Fibroblast of skin of right biceps (primary cell): Measurements from ENCODE around the gene LDLRAD2.
"Not testable (repeated sequence)": the region's sequence is repeated elsewhere in the genome, so short reads cannot be mapped to it uniquely, and the experiment has no call there.

Experiments
- DNase-seq: peaks from one replicate; pipeline ENCODE4 v3.0.0-alpha.2; 2013

Gene LDLRAD2

DNA sequence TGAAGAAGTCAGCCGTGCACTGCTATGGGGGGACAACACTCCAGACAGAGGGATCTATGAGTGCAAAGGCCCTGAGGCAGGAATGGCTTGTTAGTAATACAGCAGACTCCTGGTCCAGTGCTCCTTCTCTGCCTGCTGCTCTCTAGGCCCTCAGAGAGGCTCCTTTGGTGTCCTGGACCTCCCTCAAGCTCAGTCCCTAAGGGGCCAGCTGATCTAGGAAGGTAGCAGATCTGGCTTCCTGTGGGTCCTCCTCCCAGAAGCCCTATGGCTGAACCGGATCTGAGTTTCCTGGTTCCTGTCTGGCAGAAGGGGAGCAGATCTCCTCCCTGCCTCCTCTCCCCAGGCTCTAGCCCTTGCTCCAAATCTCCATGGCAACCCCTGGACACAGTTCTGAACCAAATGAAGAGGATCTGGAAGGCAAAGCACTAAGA lies at the start of gene LDLRAD2:
Gene LDLRAD2, plus strand, starts transcription at position 391 of the 431 bp plus-strand sequence. CDS start 187 bp downstream, outside the sequence.
- no peak for DNase-seq

GRCh38 chr1:21763236-21763635 lies 48.8 kb upstream of the LDLRAD2 start:
- DNase-seq: no peak

DNA sequence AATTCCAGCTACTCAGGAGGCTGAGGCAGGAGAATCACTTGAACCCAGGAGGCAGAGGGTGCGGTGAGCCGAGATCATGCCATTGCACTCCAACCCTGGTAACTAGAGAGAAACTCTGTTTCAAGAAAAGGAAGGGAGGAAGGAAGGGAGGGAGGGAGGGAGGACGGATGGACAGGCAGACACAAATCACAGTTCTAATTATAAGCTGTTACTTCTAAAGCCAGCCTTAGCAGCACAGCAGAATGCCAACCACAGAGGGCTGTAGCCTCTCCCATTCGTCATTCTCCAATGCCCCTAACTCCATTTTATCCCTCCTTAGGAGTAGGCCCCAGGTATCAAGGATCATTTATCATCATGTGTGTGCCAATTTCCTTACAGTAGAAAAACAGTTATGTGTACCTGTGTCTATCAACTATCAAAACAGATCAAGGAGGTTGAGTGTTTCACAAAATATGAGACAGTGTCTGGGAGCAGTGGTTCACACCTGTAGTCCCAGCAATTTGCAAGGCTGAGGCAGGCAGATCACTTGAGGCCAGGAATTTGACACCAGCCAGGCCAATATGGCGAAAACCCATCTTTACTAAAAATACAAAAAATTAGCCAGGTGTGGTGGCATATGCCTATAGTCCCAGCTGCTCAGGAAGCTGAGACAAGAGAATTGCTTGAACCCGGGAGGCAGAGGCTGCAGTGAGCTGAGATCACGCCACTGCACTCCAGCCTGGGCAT lies 48.2 kb upstream of the LDLRAD2 start:
- no peak for DNase-seq

- DNase-seq: peak; percentile 95
These were observed 47.2 kb upstream of the LDLRAD2 start for GRCh38 chr1:21764615-21765423.

DNA sequence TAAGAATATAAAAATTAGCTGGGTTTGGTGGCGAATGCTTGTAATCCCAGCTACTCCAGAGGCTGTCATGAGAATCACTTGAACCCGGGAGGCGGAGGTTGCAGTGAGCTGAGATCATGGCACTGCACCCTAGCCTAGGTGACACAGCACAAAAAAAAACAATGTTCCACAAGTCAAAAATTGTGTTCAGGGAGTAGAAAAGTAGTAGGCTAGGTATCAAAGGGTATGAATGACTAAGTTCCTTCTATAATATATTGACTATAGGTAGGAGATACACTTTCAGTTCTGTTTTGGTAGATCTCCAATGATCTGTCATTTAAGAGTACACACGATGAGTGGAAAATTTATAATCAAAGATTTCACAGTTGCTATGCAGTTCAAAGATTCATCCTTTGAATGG lies 45.9 kb upstream of the LDLRAD2 start:
- DNase-seq: no peak

GRCh38 chr1:21767106-21767505 lies 45.0 kb upstream of the LDLRAD2 start:
- DNase-seq: not testable (repeated sequence)

- DNase-seq: no peak
These were observed 41.9 kb upstream of the LDLRAD2 start for GRCh38 chr1:21770201-21770600.

- DNase-seq: not testable (repeated sequence)
These were observed 41.5 kb upstream of the LDLRAD2 start for GRCh38 chr1:21770602-21771001.

- not testable (repeated sequence) for DNase-seq
These were observed 40.4 kb upstream of the LDLRAD2 start for GRCh38 chr1:21771672-21772071.

DNA sequence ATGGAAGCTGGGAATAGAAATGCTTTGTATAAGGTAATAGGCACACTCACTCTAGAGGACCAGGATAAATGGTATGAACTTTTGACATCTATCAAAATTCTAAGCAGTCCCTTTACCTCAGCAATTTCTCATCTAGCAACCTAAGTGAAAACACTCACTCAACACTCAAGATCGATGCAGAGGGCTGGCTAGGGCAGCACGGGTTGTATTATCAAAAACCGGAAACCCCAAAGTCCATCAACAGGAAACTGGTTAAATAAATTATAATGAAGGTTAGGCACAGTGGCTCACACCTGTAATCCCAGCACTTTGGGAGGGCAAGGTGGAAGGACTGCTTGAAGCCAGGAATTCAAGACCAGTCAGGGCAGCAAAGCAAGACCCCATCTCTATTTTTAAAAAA lies 38.5 kb upstream of the LDLRAD2 start:
- no peak for DNase-seq

GRCh38 chr1:21774835-21775549 lies 37.1 kb upstream of the LDLRAD2 start:
- no peak for DNase-seq

GRCh38 chr1:21775550-21775914 lies 36.5 kb upstream of the LDLRAD2 start:
- DNase-seq: no peak

DNA sequence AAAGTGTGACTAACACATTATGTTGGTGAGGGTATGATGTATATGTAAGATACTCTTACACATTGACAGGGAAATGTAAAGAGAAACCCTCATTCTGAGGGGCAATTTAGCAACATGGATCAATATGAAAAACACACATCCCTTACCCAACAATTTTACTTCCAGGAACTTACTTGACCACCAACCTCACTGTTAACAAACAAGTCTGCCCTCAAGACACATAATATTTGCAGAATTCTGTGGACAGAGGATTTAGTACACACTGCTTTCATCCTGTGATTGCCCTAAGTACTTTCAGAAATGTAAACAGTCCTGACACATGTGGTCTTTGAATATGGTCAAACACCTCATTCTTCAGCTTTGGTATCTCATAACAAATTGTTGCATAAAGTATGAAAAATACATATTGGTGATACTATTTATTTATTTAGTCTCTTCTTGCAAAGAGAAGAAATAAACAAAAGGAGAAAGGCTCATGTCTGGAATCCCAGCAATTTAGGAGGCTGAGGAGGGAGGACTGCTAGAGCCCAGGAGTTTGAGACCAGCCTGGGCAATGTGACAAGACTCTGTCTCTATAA lies 36.0 kb upstream of the LDLRAD2 start:
- DNase-seq: no peak

DNA sequence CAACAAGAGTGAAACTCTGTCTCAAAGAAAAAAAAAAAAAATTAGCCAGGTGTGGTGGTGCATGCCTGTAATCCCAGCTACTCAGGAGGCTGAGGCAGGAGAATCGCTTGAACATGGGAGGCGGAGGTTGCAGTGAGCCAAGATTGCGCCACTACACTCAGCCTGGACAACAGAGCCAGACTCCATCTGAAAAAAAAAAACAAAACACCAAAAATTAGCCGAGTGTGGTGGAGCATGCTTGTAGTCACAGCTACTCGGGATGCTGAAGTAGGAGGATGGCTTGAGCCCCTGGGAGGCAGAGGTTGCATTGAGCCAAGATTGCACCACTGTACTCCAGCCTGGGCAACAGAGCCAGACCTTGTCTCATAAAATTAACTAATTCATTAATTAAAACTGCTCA lies 35.1 kb upstream of the LDLRAD2 start:
- not testable (repeated sequence) for DNase-seq

DNA sequence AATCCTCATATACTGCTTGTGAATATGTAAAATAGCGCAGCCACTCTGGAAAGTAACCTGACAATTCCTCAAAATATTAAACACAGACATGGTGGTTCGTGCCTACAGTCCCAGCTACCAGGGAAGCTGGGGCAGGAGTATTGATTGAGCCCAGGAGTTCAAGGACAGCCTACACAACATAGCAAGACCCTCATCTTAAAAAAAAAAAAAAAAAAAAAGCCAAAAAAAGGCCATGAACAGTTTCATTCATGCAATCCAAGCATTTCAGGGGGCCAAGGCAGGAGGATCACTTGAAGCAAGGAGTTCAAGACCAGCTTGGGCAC lies 33.7 kb upstream of the LDLRAD2 start:
- no peak for DNase-seq

GRCh38 chr1:21779613-21780521 lies 32.2 kb upstream of the LDLRAD2 start:
- DNase-seq: peak; percentile 25

GRCh38 chr1:21781815-21782348 lies 30.2 kb upstream of the LDLRAD2 start:
- DNase-seq: peak; percentile 57

DNA sequence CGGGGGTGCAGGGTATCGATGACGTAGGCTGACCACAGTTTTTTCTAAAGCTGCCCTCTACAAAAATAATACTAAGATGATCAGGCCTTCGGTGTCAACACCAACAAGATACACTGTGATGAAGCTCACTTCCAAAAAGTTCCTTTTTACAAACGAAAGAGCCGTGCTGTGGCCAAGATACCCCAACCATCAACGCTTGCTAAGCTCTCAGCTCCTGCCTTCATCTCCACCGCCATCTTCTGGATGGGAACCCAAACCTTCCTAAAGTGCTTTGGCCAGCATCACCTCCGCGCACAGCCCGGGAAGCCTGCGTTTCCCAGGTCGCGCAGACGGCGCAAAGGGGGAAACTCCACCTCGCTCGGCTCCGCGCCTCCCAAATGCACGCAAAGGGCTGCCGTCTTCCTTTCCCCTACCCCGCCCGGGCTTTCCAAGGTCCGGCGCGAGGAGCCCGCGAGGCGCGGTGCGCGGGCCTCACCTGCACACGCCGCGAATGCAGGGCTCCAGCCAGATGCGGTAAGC lies 29.7 kb upstream of the LDLRAD2 start:
- DNase-seq: peak; percentile 60

DNA sequence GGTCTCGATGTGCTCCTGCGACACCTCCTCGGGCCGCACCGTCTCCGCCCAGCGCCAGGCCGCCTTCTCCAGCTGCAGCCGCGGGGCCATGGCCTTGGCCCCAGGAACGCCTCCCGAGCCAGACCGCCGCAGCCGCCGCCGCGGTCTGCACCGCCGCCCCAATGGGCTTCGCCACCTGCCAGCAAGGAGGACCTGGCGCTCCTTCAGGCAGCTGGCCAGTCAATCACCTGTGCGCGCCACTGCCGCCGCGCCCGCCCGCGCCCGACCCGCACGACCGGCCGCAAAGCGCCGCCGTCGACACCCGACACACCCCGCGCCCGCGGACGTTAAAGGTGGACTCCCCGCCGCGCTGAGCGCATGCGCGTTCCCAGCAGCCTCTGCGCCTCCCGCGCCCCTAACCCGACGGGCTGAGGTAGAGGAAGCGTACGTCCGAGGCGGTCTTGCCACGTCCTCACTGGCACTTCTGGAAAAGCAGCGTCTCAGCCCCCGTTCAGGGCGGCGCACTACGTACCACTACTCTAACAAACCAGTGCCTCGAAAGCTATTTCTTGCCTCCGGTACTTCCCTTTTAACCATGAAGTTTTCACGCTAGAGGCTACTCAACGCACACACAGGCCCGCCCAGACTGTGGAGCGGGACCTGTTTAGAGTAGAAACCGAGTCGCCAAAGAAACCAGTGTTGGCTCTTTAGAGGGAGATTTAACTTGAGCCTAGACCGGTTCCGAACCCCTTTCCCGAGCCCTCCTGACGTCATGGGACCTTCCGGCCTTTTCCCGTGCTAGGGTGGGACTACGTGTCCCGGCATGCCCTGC lies 29.0 kb upstream of the LDLRAD2 start, which contains the start of gene USP48:
Gene USP48, minus strand, starts transcription at position 282 of the 811 bp plus-strand sequence. Its CDS starts 192 bp downstream, at position 90.
- peak; percentile 97 for DNase-seq
